Inflammatory macrophage treated with lipopolysaccharide for 4 hours (primary cell): Measurements from ENCODE around the gene EPB41L4B.
"Not testable (repeated sequence)": the region's sequence is repeated elsewhere in the genome, so short reads cannot be mapped to it uniquely, and the experiment has no call there.

Experiments
- DNase-seq: peaks from one replicate; pipeline ENCODE4 v3.0.0-alpha.2; 2020

The EPB41L4B gene

DNA sequence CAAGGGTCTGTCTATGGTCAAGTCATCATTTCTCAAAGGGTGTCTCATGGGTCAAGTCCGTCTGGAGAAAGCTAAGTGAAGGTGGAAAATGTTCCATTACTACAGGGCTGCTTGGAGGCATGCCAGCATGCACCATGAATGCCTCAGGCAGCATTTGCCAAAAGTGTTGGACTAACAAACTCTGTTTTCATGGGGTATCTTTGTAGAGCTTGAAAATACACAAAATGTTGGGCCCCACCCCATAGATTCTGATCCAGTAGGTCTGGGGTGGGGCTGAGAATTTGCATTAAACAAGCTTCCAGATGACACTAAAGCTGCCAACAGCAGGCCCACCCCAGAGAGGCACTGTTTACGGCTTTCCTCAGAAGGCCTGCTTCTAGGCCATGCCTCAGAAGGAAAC lies 78.8 kb downstream of the EPB41L4B start:
- no peak for DNase-seq

DNA sequence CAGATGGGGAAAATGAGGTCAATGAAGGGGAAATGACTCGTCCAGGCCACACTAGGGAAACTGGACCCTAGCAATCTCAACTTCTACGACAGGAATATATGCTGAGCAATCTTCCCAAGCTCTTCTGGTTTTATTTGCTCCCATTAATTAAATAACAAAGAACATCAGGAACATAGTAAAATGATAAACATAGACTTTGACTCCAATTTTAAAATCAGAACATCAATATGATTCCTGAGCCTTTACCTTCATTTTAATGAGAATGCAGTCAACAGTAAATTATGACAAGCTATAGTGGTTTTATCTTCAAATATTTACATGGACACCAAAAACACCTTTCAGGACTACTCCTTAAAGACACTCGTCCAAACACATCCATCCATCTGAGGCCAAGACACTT lies 79.7 kb downstream of the EPB41L4B start:
- DNase-seq: no peak

DNA sequence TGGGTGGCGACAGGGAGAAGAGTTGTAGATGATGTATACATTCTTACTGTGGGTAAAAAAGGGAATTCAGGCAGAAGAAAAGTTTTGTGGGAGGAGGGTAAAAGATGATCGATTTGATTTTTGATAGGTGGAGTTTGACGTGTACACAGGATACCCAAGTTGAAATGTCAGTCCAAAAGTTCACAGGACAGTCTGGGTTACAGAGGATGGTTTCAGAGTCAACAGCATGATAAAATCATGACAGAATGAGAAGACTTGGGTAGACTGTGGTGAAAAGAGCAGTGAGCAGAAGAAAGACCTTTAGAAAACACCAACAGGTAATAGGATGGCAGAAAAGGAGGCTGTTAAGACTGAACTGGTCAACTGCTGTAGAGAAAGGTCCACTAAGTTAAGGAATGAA lies 81.6 kb downstream of the EPB41L4B start:
- DNase-seq: no peak

DNA sequence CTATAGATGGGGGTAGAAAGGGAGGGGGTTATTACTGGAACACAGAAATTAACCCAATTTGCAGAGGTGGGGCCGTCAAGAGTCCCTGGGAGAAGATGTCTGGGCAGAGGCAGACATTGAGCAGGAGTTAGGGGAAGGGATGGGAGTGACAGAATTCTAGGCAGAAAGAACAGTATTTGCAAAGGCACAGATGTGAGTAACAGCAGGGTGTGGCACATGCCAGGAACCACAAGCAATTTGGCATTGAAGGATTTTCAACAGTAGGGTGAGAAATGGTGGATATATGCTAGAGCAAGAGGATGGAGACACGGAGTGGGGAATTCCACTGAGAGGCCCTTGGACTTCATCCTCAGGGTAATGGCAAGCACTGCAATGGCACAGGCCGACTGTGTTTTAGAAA lies 82.2 kb downstream of the EPB41L4B start:
- DNase-seq: no peak

DNA sequence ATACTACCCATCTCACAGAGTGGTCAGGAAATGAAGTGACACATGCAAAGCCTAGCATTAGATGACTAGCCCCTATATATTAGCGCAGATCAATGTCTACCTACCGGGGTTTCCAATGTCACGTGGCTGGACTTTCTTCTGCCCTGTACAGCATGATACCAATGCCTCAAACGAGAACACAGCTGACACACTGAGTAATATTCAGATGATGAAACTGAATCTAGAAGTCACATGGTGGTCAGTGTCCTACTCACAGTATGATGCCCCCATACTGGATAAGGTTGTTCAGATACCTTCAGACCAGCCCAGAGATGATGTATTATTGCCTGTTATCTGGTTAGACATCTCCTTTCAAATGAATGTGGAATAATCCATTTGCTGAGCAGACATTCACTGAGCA lies 82.7 kb downstream of the EPB41L4B start:
- no peak for DNase-seq

DNA sequence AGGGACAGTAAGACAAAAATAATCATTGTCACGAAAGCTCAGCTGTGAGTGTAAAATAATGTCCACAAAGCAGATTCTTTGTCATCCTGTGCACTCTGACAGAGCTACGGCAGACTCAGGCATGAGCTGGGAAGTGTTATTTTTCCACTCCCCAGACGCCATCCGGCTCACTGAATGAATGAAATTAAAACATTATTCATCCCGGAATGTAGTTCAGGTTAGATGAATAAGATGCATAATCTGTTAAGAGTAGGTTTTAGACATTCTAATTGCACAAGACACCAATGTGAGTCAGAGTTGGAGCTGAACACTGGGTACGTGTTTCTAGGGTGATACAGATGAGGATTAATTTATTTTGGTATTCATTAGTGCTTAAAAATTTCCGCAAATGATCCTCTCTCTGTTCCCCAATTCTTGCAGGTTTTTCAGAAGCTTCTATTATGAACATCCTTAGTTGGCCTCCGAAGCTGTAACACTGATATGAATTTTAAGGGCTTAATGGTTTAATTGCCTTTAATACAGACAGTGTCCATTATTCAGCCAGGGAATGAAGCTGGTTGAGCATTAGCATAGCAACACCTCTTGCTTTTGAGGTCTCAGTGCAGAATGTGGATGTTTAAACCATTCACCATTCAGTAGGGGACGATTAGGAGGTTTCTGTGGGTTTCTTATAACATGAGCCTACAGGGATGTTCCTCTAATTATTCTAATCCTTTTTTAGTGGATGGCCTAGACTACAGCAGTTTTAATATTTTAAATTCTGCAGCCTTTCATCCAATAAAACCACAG lies 88.2 kb downstream of the EPB41L4B start:
- no peak for DNase-seq

DNA sequence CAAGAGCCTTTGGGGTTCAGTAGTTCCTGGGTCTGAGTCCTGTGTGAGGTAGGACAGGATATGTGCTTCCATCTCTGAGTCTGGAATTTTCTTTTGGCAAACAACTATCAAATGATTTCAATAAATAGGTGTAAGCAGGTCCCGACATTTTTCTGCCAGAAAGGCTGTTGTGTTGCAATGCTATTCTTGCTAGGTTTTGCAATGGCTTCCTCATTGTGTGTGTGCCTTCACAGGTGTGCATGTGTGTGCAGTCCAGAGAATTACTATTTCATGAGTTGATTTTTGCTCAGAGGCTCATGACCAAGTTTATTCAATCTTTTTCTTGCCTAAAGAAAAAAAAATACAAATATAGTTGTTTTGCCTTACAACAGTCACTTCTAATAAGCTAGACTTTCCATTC lies 89.3 kb downstream of the EPB41L4B start:
- DNase-seq: no peak

DNA sequence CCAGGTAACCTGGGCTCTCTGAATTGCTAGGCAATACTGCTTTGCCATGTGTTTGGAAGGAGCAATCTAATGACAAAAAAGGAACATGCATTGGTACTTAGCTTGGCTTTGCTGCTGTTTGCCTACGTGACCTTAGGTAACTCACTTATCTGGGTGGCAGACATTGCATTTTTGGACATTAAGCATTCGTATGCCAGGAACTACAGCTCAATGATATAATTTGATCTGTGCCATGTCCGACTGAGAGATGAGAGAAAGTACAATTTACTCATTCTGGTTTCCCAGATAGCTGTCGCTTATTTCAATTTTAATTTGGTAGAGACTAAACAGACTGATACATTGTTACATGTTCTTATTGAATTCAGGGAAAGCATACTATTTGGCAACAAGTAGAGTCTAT lies 90.6 kb downstream of the EPB41L4B start:
- DNase-seq: no peak

DNA sequence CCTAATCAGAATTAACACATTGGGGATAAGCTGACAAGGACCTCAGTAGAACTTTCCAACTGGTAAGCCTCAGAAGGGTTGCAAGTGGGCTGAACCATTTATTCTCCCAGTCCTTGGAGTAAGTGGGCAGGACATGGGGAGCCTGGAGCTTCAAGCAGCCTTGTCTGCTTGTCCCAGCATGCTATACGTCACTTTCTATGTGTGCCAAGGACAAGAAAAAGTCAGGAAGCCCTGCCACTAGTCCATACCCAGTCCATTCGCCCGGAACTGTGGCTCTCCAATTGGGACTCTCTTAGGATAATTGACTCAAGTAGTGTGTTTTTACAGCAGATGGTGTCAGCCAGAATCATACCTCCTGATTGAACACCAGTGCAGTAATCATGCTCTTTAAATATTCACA lies 91.2 kb downstream of the EPB41L4B start:
- DNase-seq: no peak

DNA sequence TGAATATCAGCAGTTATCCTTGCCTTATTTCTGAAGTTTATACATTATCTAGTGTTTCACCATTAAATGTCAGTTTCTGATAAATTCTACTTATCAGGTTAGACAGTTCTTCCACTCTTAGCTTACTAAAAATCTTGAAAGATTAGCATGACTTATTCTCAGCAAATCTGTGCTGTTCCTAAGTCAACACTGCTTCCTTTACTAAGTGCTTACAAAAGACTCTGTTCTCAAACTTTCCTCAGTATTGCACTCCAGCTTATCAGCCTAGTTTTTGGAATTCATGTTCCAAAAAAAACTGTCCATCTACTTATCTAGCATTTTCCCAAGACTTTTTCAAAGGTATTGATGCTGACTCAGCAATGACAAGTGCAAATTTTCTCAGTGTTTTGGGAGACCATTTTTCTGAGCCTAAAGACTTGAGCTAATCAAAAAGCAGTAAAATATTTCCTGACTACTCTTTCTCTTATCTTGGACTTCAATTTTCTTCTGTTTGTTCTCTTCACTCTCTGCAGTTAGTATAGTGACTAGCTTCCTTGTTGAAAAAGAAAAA lies 92.7 kb downstream of the EPB41L4B start:
- no peak for DNase-seq

DNA sequence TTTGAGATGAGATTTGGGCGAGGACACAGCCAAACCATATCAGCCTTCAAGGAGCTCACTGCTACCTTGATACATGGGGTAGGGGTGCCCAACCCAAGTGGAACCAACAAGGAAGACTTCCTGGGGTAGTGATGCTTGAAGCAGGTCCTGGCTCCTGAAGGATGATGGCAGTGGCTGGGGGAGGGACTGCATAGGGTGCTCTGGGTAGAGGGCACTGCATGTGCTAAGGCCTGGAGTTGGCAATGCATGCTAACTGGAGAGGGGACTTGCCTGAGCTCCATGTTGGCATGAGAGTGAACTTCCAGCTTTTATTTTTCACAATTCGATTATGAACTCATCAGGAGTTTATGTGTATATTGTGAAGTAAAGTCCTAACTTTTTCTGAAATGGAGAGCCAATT lies 95.2 kb downstream of the EPB41L4B start:
- DNase-seq: no peak

DNA sequence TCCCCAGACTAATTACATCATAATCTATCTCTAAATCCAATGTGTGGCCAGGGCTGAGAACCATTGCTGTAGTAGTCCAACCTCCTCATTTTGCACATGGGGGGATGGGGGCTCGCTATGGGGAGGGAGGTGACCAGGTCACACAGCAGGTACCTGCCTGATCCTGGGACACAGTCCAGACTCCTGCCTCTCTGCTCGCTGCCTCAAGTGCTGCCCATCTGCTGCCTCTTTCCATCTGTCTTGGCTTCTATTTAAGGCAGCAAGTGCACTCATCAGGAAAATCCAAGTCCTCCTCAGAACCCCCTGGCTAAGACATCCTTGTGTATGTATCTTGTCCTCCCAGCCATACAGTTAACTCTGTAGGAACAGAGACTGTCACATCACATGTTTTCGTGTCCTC lies 96.1 kb downstream of the EPB41L4B start:
- DNase-seq: no peak

DNA sequence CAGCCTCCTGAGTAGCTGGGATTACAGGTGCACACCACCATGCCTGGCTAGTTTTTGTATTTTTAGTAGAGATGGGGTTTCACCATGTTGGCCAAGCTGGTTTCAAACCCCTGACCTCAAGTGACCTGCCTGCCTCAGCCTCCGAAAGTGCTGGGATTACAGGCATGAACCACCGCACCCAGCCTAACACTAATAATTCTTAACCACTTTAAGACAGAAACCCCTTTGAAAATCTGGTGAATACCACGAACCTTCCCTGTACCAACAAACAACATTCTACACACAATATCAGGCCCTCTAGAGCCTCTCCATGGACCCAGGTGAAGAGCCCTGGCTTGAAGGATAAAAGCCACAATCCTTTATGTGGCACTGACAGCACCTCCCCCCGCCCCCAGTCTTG lies 102.6 kb downstream of the EPB41L4B start:
- DNase-seq: not testable (repeated sequence)

DNA sequence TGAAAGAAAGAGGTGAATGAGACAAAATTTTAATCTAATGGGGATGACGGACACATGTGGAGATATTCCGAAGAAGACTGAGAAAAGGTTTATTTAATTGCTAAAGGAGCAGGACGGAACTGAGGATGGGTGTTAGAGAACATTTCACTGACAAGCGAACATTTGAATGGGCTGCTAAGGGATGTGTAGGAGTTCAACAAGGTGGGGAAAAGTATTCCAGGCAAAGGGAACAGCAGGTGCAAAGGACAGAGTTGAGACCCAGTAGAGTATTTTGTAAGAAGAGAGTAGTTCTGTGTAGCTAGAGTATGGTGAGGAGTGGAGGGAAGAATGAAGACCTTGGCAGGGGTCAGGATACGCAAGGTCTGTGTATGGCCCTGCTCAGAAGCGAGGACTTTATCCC lies 106.4 kb downstream of the EPB41L4B start:
- no peak for DNase-seq

DNA sequence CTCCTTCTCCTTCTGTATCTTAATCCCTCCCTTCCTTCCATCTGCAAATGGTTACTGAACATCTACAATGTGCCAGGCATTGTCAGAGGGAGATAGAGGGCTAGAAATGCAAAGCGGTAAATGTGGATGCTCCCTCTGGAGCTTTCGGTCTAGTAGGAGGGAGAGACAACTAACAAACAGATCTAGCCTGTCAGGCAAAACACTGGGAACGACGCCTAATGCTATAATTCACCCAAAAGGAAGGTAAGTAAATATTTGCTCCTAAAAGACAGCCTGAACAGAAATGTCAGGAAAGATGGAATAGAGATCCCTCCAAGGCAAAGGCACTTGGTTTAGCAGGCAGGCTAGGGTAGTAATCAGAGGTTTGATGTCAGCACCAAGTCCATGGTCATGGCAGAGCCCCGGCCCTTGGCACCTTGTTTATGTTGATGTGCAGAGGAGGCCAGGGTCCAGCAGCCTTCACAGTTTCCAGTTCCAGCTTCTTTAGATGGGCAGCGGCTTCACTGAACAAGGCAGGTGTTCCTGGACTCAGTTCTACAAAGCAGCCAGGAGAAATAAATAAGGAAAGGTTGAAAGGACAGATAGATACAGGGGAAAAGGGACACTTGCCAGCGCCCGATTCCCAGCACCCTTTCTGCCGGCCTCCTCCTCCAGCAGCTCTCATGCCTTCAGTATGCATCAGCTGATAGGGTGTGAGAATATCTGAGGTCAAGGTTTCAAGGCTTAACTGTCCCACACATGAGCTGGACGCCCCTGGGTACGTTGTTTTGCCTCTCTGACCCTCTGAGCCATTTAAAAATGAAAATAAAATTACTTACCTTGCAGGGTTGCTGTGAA lies 107.4 kb downstream of the EPB41L4B start:
- no peak for DNase-seq

DNA sequence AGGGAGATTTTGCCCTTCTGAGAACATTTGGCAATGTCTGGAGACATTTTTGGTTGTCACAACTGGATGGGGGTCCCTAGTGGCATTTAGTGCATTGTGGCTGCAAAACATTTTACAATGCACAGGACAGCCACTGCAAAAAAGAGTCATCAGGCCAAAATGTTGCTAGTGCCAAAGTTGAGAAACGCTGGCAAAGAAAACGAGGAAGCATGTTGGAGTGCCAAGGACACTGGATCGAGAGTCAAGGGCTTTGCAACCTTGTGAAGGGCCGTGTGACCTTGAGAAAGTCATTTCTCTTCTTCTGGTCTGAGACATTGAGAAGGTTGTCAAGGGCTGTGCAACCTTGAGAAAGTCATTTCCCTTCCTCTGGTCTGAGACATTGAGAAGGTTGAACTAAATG lies 108.1 kb downstream of the EPB41L4B start:
- no peak for DNase-seq

DNA sequence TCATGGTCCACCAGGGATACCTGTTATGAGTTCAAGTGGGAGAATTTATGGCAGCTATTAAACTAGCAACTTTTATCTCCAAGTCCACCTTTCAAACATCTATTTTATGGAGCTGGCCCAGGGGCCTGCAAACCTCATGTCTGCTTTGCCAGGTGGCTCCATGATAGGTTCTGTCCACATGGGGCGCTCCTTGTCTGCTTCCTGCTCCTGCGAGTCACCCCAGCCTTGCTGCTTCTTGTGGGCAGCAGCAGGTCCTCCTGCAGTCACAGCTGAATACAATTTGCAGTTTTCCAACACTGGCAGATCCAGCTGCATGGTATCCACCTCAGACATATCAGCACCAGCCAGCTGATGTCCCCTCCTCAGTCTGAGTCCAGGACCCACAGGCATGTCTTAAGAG lies 114.2 kb downstream of the EPB41L4B start:
- no peak for DNase-seq

DNA sequence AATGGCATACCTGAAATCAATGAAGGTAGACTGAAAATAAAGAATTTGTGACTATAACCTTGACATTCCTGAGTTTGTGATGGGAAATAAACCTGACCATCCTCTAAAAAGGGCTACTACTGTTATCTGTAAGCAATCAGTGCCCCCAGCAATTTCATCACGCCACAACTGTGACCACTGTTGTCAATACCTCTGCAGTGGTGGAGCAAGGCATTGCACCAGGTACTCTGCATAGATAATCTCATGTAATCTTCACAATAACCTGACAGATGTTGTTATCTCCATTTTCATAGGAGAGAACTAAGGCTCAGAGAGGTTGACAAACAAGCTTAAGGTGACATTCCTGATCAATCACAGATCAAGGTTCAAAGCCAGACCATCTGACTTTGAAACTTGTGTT lies 115.3 kb downstream of the EPB41L4B start:
- DNase-seq: no peak

DNA sequence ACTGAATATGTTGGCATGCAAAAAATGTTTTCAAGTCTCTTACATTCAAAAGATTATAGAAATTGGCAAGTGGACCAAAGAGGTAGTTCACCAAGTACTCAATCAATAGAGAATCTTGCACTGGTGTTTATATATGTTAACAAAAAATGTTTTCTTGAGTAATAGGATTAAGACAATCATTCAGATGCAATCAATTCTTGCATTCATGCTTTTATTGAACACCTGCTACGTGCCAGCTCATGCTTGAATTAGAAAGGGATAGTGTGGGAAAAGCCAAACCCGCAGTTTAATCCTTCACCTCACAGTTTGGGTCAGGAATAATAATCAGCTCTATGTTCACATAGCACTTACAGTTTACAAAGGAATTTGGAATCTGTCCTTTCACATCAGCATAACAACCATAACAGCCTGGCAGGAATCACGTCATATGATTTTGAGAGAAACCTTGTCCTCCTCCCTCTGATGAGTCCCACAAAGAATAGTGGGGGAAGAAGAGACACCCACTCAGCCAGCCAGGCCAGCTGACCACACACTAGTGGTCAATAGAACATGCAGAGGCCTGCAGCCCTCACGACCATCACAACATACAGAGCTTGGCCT lies 117.0 kb downstream of the EPB41L4B start:
- no peak for DNase-seq

DNA sequence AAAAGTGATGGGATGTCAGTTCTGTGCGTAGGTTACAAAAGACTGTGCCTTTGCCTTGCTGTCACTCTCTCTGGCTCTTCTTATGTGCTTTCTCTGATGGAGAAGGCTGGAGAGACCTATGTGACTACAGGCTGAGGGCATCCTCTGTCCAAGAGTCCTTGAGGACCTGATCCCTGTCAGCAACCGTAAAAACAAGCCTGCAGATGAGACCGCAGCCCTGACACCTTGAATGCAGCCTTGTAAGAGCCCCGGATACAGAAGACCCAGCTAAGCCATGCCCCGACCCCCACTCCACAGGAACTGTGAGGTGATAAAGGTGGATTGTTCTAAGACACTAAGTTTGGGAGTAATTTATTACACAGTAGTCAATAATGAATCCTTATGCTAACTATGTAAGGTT lies 121.2 kb downstream of the EPB41L4B start:
- DNase-seq: no peak

DNA sequence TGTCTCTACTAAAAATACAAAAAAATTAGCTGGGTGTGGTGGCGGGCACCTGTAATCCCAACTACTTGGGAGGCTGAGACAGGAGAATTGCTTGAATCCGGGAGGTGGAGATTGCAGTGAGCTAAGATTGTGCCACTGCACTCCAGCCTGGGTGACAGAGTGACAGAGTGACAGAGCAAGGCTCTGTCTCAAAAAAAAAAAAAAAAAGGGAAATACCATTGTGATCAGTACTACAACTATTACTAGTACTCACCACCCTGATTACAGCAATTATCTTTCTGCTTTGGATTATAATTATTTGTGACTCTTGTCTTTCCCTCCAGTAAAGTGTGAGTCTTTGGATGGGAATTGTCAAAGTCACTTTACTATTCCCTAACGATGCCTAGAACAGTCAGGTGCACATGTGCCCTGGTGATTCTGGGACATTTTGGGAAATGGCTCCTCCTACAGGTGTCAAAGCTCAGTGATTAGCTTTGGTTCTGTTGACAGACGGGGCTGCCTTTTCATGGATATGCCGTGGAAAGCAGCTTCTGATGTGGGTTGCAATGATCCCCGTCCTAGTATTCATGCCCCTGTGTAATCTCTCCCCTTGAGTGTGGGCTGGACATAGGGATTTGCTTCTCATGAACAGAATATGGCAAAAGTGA lies 122.0 kb downstream of the EPB41L4B start:
- no peak for DNase-seq

DNA sequence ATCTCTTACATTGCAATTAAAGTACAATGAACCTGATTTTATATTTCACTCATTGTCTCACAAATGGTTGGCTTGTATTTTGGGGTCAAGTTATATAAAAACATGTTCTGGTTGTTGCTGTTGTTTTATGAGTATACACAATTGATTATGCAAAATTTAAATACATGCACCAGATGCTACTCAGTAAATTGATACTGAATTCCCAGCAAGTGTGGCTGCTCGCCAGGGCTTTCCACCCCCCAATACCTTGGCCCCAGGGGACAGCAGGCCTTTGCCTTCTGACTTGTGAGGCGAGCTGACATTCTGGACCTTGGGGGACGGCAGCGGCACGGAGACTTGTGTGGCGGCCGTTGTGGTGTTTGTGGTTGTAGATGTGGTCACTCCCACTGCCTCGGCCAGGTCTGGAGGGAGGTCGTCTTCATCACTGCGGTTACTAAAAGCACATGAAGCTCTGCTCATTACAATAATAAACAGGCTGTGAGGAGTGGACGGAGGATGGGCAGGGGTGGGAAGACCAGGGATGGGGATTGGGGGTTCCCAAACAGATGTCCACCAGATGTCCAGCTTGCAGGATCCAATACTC lies 126.8 kb downstream of the EPB41L4B start:
- no peak for DNase-seq
